ENCODE results near the gene GLI2. TPM values are rescaled to one million over a fixed set of nuclear protein-coding genes. Genes with fewer than 3 reads are reported as not detected.

Gene GLI2
- 1 to 10 TPM in 1 of 2 experiments, under 1 TPM in 1; 0.28 to 1.3 TPM for total RNA-seq

GRCh38 chr2:120735746-120736170 lies at the start of gene GLI2:
TSS of gene GLI2 (plus strand) at chr2:120735868. CDS start at chr2:120797321, 61,453 bp downstream.
- peak; percentile 57 for DNase-seq
- Mint-ChIP-seq H3K36me3 (no peaks in the 10 kb centered on the region), H3K27ac (no peak within 1 kb of the TSS), H3K9me3 (ENCODE audit: low read depth) (no peaks in the 10 kb centered on the region), H3K4me3 (peak within 1 kb of the TSS; percentile 28), H3K4me1 (peaks cover 14% of the 10 kb centered on the region), H3K27me3 (peaks cover 69% of the 10 kb centered on the region)
- peak; percentile 77 for ATAC-seq
- CTCF ChIA-PET: interaction anchor here (1.2 kb wide), 1 partner anchor 39 kb away, joined by 4 read pairs; no protein-coding TSS in a partner anchor

GRCh38 chr2:120685974-120686297 lies 49.7 kb upstream of the GLI2 start:
- CTCF ChIA-PET: interaction anchor here (0.7 to 1.1 kb wide), 5 partner anchors 9 to 1830 kb away, joined by 3 to 4 read pairs (median 3); no protein-coding TSS in a partner anchor
- peaks cover 7% of the 10 kb centered on the region for H3K27me3 Mint-ChIP-seq
- no peak for DNase-seq
- H3K4me3 Mint-ChIP-seq: no peak overlapping the region
- no peaks in the 10 kb centered on the region for H3K9me3 Mint-ChIP-seq (ENCODE audit: low read depth)
- ATAC-seq: no peak
- H3K4me1 Mint-ChIP-seq: no peaks in the 10 kb centered on the region
- H3K36me3 Mint-ChIP-seq: no peaks in the 10 kb centered on the region
- no peak overlapping the region for H3K27ac Mint-ChIP-seq

GRCh38 chr2:120686511-120687168 lies 49.0 kb upstream of the GLI2 start:
- no peak overlapping the region for H3K27ac Mint-ChIP-seq
- H3K4me3 Mint-ChIP-seq: no peak overlapping the region
- ATAC-seq (no peak), DNase-seq (no peak)
- H3K9me3 Mint-ChIP-seq (ENCODE audit: low read depth): no peaks in the 10 kb centered on the region
- no peaks in the 10 kb centered on the region for H3K36me3 Mint-ChIP-seq
- H3K27me3 Mint-ChIP-seq: peaks cover 7% of the 10 kb centered on the region
- H3K4me1 Mint-ChIP-seq: no peaks in the 10 kb centered on the region
- CTCF ChIA-PET: interaction anchor here (0.7 to 1.1 kb wide), 5 partner anchors 10 to 1831 kb away, joined by 3 to 4 read pairs (median 3); no protein-coding TSS in a partner anchor

- Mint-ChIP-seq H3K27me3 (peaks cover 7% of the 10 kb centered on the region), H3K4me3 (no peak overlapping the region), H3K4me1 (no peaks in the 10 kb centered on the region), H3K36me3 (no peaks in the 10 kb centered on the region), H3K9me3 (ENCODE audit: low read depth) (no peaks in the 10 kb centered on the region), H3K27ac (no peak overlapping the region)
- ATAC-seq (no peak), DNase-seq (no peak)
- CTCF ChIA-PET: no interaction called here
These were observed 48.5 kb upstream of the GLI2 start for GRCh38 chr2:120687210-120687609.

- CTCF ChIA-PET: interaction anchor here (0.8 to 2.4 kb wide), 2 partner anchors 10 to 13 kb away, joined by 3 to 10 read pairs; no protein-coding TSS in a partner anchor
- ATAC-seq (no peak), DNase-seq (no peak)
- Mint-ChIP-seq H3K27me3 (peaks cover 13% of the 10 kb centered on the region), H3K4me1 (peaks cover 2% of the 10 kb centered on the region), H3K9me3 (ENCODE audit: low read depth) (no peaks in the 10 kb centered on the region), H3K36me3 (no peaks in the 10 kb centered on the region), H3K4me3 (no peak overlapping the region), H3K27ac (no peak overlapping the region)
These were observed 45.1 kb upstream of the GLI2 start for GRCh38 chr2:120690521-120690920.

DNA sequence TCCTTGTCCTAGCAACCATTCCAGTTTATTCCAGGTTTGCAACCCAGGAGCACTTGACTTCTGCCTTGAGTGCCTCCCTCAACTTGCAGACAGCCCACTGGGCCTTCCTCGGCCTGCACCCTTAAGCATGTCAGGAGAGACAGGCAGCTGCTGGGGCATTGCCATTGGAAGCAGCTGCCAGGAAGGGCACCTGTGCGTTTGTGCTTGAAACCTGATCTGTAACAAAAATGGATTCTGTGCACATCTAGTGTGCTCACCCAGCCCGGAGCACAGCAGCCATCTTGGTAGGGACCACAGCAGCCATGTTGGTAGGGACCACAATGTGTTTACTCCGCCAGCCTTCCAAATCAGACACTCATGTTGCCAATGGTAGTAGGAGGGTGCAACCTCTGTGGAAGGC lies 44.3 kb upstream of the GLI2 start:
- DNase-seq: no peak
- Mint-ChIP-seq H3K27ac (no peak overlapping the region), H3K4me1 (peaks cover 5% of the 10 kb centered on the region)

DNA sequence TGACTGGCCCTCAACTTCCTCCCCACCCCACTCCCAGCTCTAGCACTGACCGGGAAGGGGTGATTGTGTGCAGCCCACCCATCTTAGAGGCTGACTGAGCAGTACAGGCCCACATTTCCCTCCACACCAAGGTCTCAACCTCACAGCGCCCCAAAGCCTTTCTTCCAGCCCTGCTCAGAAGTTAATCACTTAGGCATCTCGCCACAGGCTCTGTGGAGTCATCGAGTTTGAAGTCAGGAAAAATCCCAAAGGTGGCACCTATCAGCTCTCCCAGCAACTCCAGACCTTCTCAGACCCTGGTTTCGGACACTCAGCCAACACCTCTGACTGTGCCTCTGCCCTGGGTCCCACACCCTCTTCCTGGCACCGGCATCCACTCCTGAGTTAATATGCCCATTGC lies 43.0 kb upstream of the GLI2 start:
- H3K9me3 Mint-ChIP-seq (ENCODE audit: low read depth): no peaks in the 10 kb centered on the region
- H3K4me1 Mint-ChIP-seq: peaks cover 5% of the 10 kb centered on the region
- H3K36me3 Mint-ChIP-seq: no peaks in the 10 kb centered on the region

More for the DNA sequence above, 44.3 kb upstream of the GLI2 start:
- Mint-ChIP-seq H3K9me3 (ENCODE audit: low read depth) (no peaks in the 10 kb centered on the region), H3K4me3 (no peak overlapping the region), H3K36me3 (no peaks in the 10 kb centered on the region), H3K27me3 (peaks cover 22% of the 10 kb centered on the region)
- CTCF ChIA-PET: interaction anchor here (2.4 kb wide), 1 partner anchor 10 kb away, joined by 10 read pairs; no protein-coding TSS in a partner anchor
- ATAC-seq: no peak

DNA sequence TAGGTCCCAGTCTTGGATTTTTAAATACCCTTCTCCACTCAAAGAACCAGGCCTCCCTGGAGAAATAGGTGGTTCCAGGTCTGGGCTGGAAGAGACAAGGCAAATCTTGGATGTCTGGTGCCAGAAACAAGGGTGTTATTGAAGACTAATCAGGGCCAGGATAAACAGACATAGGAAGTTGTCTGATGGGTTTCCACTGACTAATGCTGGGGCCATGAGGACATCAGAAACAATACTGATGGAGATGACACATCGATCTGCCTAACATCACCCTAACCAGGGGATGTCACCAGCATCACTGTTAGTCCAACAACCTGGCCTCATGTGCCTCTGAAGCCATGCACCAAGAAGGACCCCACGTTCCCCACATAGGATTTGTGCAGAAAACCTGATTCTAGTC lies 42.5 kb upstream of the GLI2 start:
- H3K9me3 Mint-ChIP-seq (ENCODE audit: low read depth): no peaks in the 10 kb centered on the region
- H3K36me3 Mint-ChIP-seq: no peaks in the 10 kb centered on the region
- H3K4me3 Mint-ChIP-seq: no peak overlapping the region
- ATAC-seq (no peak), DNase-seq (no peak)
- peaks cover 31% of the 10 kb centered on the region for H3K27me3 Mint-ChIP-seq
- CTCF ChIA-PET: interaction anchor here (0.8 to 1.5 kb wide), 2 partner anchors 384 to 387 kb away, joined by 3 to 4 read pairs; no protein-coding TSS in a partner anchor
- H3K4me1 Mint-ChIP-seq: peaks cover 5% of the 10 kb centered on the region
- no peak overlapping the region for H3K27ac Mint-ChIP-seq

More for the DNA sequence above, 43.0 kb upstream of the GLI2 start:
- ATAC-seq: no peak
- H3K27ac Mint-ChIP-seq: no peak overlapping the region
- H3K27me3 Mint-ChIP-seq: peaks cover 31% of the 10 kb centered on the region
- CTCF ChIA-PET: interaction anchor here (1.5 kb wide), 1 partner anchor 388 kb away, joined by 4 read pairs; no protein-coding TSS in a partner anchor
- no peak for DNase-seq
- no peak overlapping the region for H3K4me3 Mint-ChIP-seq

DNA sequence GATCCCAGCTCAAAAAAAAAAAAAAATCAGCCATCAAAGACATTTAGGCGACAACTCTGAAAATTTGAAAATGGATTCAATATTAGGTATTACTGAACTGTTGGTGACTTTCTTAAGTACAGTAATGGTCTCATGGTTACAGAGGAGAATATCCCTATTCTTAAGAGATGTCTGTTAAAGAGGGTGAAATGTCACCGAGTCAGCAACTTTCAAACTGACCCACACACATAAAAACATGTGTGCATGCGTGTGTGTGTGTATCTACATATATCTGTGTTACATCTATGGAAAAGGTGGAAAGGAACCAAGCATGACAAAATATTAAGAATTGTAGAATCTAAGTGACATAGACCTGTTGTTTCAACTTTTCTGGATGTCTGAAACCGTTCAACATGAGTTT lies 41.6 kb upstream of the GLI2 start:
- H3K27ac Mint-ChIP-seq: no peak overlapping the region
- DNase-seq (no peak), ATAC-seq (no peak)
- no peak overlapping the region for H3K4me3 Mint-ChIP-seq
- H3K27me3 Mint-ChIP-seq: peaks cover 31% of the 10 kb centered on the region
- H3K4me1 Mint-ChIP-seq: peaks cover 5% of the 10 kb centered on the region
- H3K9me3 Mint-ChIP-seq (ENCODE audit: low read depth): no peaks in the 10 kb centered on the region
- no peaks in the 10 kb centered on the region for H3K36me3 Mint-ChIP-seq
- CTCF ChIA-PET: interaction anchor here (0.8 to 1.5 kb wide), 2 partner anchors 384 to 387 kb away, joined by 3 to 4 read pairs; no protein-coding TSS in a partner anchor

DNA sequence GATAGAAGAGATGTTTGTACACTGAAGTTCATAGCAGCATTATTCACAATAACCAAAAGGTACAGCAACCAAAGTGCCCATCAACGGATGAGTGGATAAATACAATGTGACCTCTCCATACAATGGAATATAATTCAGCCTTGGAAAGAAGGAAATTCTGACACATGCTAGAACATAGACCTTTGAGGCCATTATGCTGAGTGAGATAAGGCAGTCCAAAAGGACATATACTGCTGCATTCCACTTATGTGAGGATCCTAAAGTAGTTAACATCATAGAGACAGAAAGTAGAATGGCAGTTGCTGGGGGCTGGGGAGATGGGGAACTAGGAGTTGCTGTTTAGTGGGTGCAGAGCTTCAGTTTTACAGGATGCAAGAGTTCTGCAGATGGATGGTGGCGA lies 38.2 kb upstream of the GLI2 start:
- DNase-seq (no peak), ATAC-seq (no peak)
- CTCF ChIA-PET: interaction anchor here (1.1 to 1.5 kb wide), 2 partner anchors 17 to 39 kb away, joined by 3 to 4 read pairs; partner anchors contain the start of gene GLI2
- Mint-ChIP-seq H3K27me3 (peaks cover 34% of the 10 kb centered on the region), H3K4me3 (no peak overlapping the region), H3K4me1 (peaks cover 5% of the 10 kb centered on the region), H3K9me3 (ENCODE audit: low read depth) (no peaks in the 10 kb centered on the region), H3K27ac (no peak overlapping the region), H3K36me3 (no peaks in the 10 kb centered on the region)

DNA sequence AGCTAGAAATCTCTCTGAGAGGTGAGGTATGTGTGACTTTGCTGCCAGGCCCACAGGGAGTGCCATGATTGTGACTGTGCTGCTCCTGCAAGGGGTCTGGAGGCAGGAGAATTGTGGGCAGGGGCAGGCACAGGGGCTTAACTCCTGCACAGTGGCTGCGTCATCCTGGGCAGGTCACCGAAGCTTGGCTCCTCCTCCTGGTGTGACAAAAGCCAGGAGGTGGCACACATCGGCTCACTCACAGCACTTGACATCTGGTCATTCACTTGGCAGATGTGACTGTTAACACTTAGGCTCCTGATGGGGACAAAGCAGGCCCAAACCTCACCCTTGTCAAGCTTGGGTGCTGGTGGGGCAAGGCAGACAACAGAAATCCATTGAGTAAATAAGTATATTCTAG lies 36.4 kb upstream of the GLI2 start:
- Mint-ChIP-seq H3K36me3 (no peaks in the 10 kb centered on the region), H3K4me3 (no peak overlapping the region), H3K9me3 (ENCODE audit: low read depth) (no peaks in the 10 kb centered on the region), H3K4me1 (peaks cover 5% of the 10 kb centered on the region), H3K27ac (no peak overlapping the region), H3K27me3 (peaks cover 27% of the 10 kb centered on the region)
- no peak for ATAC-seq
- CTCF ChIA-PET: interaction anchor here (1.5 kb wide), 1 partner anchor 381 kb away, joined by 3 read pairs; no protein-coding TSS in a partner anchor
- DNase-seq: no peak

GRCh38 chr2:120700659-120701058 lies 35.0 kb upstream of the GLI2 start:
- Mint-ChIP-seq H3K27me3 (peaks cover 20% of the 10 kb centered on the region), H3K27ac (no peak overlapping the region), H3K4me1 (peaks cover 2% of the 10 kb centered on the region), H3K4me3 (no peak overlapping the region), H3K9me3 (ENCODE audit: low read depth) (no peaks in the 10 kb centered on the region), H3K36me3 (no peaks in the 10 kb centered on the region)
- DNase-seq: no peak
- ATAC-seq: no peak
- CTCF ChIA-PET: interaction anchor here (0.9 to 1.4 kb wide), 2 partner anchors 14 to 379 kb away, joined by 3 to 4 read pairs; no protein-coding TSS in a partner anchor

DNA sequence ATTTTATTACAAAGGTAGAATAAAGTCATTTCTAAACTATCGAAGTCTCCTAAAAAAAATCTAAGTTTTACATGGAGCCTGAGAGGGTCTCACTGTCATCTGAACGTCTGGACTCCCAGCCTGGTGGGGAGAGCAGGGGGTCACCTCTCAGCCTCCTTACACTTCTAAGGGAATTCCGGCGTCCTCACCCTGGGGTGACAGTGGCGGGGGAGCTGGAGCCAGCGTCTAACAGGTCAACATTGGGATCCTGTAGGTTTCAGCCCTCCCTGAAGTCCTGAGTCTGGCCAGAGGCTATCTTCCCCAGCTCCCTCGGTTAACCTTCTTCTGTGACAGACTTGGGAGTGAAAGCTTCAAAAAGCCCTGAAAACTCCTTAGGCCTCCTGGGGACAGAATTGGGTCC lies 34.6 kb upstream of the GLI2 start:
- Mint-ChIP-seq H3K27me3 (peaks cover 16% of the 10 kb centered on the region), H3K27ac (no peak overlapping the region), H3K9me3 (ENCODE audit: low read depth) (no peaks in the 10 kb centered on the region), H3K36me3 (no peaks in the 10 kb centered on the region), H3K4me1 (no peaks in the 10 kb centered on the region), H3K4me3 (no peak overlapping the region)
- DNase-seq (no peak), ATAC-seq (no peak)
- CTCF ChIA-PET: interaction anchor here (0.9 to 1.4 kb wide), 3 partner anchors 11 to 378 kb away, joined by 3 to 4 read pairs (median 3); no protein-coding TSS in a partner anchor

DNA sequence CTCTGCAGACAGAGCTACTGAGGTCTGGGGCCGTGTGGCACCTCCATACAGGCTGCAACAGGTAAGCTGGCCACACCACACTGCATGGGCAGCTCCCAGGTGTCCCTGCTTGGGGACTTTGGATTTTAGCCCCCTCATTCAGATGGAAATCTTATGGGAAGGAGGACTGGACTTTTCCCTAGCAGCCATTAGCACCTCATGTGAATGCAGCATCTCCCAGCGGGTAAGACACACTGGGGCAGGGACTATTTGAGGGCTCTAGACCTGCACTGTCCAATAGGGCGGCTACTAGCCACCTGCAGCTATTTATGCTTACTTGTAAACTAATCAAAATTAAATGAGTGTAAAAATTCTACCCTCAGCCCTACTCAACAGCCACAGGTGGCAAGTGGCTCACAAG lies 34.2 kb upstream of the GLI2 start:
- no peak overlapping the region for H3K27ac Mint-ChIP-seq
- no peak overlapping the region for H3K4me3 Mint-ChIP-seq
- DNase-seq (no peak), ATAC-seq (no peak)
- peaks cover 13% of the 10 kb centered on the region for H3K27me3 Mint-ChIP-seq
- no peaks in the 10 kb centered on the region for H3K36me3 Mint-ChIP-seq
- CTCF ChIA-PET: interaction anchor here (0.9 to 1.4 kb wide), 3 partner anchors 10 to 378 kb away, joined by 3 to 4 read pairs (median 3); no protein-coding TSS in a partner anchor
- no peaks in the 10 kb centered on the region for H3K9me3 Mint-ChIP-seq (ENCODE audit: low read depth)
- H3K4me1 Mint-ChIP-seq: no peaks in the 10 kb centered on the region

All from activated CD8-positive, alpha-beta memory T cell treated with anti-CD3 and anti-CD28 coated beads, Interleukin-2, amount 10 ng/mL, durations not matched to agents 7 days and 5 days (primary cell).